HG03460 (cell line): ENCODE data around the gene GPX6.
"Not testable (repeated sequence)": the region's sequence is repeated elsewhere in the genome, so short reads cannot be mapped to it uniquely, and the experiment has no call there.

Experiments used
- ATAC-seq: cut with Tn5 transposase; IDR thresholded peaks from one replicate; pipeline ENCODE4 v1.9.1; 2021; ENCODE audit not compliant: unreplicated experiment

GPX6 gene, protein sequence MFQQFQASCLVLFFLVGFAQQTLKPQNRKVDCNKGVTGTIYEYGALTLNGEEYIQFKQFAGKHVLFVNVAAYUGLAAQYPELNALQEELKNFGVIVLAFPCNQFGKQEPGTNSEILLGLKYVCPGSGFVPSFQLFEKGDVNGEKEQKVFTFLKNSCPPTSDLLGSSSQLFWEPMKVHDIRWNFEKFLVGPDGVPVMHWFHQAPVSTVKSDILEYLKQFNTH

DNA sequence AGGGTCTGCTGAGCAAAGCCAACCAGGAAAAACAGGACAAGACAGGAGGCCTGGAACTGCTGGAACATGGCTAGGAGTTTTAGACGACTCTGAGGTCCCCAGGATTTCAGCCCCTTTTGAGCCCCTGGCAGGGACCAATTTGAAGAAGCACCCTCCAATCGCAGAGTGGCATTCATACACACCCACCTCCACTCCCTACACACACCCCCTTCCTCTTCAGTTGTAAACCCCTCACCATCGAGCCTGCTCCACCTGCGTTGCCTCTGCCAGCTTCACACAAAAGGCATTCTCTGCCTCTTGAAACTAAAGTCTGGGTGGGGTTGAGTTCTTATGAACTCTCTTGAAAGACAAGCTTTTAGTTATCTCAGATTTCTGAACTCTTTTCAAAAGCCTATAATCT, at the start of gene GPX6:
Gene GPX6, minus strand, starts transcription at position 118 of the 400 bp plus-strand sequence. Its CDS starts 50 bp downstream, at position 68.
- no peak for ATAC-seq

DNA sequence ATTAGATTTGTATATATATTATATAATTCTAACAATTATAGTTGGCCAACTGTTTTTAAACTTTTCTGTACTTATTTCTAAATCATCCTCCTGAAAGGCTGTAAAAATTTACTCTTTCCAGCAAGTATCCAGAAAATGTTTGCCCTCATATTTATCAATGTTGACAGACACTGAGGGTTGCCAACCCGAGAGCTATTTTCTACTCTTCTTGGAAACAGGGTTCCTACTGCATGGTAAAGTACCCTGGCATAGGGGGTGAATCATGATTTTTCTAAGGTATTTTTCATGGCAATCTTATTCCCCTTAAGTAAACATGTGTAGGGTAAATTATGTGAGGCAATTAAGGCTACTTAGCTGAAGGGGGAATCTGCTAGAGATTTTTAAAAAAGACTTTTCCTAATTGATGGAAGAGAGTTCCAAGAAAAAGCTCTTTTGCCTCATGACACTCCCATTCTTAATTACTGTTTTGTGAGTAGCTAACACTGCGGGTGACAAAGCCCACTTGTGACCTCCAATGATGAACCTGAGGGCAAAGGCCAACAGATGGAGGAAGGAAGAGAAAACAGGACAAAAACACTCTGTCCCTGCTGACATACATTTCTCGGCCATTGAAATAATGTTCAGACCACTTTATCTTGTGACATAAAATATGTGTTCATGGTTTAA, 48.0 kb upstream of the GPX6 start:
- no peak for ATAC-seq

DNA sequence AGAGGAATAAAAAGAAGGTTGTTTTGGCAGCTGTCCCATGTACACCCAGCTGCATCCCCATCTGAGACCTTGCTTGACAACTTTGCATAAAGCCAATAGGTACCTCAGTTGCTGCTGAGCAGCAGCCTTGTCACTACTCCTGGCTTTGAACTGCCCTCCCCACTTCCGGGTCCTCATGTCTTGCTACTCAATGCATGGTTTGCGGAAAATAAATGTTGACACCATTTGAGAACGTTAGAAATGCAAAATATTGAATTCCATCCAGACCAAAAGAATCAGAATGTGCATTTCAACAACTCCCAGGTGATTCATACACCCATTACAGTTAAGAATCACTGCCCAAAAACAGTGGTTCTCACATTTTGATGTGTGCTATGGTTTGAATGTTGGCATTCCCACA, 43.0 kb upstream of the GPX6 start:
- no peak for ATAC-seq

DNA sequence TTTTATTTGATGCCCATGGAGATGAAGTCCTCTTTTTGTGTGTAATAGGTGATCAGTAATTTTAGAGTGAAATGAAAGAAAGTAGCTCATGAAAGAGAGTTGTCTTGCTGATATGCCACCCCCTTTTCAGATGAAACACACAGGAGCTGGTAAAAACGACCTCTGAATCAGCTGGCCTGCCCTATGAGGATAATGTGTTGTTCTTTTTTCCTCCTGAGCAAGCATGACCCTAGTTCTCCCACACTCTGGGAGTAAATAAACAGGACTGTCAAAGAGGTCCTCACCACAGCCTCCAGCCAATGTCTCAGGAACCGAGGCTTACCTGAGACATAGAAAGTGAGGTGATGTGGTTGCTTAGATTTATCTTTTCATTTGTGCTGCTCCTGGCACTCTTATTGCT, 39.5 kb upstream of the GPX6 start:
- ATAC-seq, result no peak

DNA sequence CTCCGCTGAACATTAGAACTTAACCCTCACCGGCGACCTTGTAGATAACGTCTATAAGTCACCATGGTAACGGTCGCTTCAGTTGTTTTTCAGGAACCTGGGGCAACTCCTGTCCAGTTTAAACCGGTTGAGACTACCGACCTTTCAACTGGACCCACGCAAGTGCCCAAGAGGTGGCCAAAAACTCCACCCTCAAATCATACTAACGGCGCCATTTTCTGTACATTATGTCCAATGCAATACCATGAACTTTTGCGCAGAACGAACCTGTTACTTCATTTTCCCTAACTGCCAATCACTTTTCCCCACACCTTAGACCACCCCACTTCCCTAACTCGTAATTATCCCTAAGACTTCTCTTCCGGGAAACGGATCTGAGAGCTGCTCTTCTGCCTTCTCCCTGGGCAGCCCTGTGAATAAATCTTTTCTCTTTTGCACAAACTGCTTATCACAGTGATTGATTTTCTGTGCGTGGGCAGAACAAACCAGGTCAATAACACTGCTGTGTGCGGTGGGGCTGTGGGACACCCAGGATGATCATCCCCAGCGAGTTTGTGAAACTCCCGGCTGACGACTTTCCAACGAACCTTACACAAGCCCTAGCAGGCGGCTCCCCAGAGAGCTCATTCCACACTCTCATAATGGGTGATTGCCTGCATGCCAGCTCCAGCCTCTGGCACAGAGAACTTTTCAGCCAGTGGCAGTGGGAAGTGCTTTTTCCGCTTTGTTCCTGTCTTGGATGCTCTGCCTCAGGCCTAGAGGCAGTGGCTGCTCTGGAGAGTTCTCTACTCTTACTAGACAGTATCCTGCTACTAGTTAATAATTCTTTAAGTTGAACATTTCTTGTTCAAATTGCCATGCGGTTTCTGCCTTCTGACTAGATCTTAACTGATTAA, 38.6 kb upstream of the GPX6 start:
- ATAC-seq, result no peak

DNA sequence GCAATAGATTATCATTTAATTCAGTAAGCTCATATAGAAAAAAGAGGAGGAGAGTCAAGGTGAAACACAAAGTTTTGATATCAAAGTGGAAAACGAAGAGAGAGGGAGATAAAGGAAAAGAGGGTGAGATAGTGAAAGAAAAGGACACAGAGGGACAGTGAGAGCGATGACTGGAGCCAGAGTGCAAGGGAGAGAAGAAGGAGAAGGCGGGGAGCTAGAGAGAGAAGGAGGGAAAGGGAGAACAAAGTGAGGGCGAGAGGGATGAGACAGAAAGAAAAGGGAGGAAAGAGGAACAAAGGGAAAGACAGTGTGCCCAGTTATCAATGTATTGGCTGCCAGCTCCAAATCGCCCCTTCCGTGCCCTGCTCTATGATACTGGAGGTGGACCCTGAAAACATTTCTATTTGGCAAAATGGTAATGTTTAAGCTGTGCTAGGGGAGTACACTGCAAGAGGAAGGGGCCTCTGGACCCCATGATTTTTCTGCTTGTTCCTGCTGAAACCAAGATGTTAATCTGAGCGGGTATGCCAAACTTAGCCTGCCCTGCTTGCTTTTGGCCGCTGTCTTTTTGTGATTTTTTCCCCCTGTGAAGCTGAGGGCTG, 37.9 kb upstream of the GPX6 start:
- no peak for ATAC-seq

DNA sequence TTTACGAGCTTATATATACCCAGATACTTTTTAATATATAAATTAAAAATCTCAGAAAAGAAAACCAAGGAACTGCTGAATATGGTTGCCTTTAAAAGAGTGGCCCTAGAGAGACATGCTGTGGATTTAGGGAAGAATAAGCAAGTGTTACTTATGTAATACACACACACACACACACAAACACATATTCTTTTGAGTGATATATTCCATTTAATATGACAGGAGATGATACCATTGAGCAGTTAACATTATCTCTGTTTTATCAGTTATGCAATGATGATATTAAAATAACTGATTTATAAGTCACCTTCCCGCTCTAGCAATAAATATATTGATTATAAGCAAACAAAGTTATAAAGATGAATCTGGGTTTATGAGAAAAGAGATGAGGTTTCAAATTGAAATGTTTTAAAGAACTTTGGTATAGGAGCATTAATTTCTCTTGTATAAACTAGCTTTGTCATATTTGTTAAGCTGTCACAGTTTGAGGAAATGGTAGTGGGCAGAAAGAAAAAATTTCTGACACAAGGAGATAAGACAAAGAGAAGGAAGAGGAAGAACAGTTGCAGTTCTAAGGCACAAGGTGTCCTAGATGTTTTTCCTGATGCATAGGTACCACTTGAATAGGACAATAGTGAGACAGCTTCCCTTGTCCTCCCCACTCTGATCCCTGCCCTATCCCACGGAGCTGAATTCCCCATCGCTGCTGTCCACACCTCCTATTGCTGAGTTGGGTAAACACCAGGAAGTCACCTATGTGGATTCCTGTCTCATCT, 36.5 kb upstream of the GPX6 start:
- ATAC-seq, result no peak

DNA sequence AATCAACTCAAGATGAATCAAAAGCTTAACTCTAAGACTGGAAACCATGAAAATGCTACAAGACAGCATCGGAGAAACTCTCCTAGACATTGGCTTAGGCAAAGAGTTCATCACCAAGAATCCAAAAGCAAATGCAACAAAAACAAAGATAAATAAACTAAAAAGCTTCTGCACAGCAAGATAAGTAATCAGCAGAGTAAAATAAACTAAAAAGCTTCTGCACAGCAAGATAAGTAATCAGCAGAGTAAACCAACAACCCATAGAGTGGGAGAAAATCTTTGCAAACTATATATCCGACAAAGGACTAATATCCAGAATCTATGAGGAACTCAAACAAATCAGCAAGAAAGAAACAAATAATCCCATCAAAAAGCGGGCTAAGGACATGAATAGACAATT, 31.4 kb upstream of the GPX6 start:
- ATAC-seq, result not testable (repeated sequence)

DNA sequence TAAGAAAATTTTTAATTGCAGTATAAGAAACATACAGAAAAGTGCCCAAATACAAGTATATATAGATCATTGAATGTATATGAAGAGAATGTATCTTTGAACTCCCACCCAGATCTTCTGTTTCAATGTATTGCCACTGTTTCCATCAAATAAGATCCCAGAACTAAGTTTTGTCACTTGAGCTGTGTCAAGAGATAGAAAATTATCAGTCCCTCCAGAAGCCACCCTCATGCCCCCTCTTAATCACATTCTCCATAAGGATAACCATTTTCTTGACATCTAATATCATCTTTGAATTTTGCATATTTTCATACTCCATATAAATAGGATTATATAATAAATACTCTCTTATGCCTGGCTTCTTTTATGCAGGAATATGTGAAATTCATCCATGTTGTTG, 30.4 kb upstream of the GPX6 start:
- no peak for ATAC-seq

DNA sequence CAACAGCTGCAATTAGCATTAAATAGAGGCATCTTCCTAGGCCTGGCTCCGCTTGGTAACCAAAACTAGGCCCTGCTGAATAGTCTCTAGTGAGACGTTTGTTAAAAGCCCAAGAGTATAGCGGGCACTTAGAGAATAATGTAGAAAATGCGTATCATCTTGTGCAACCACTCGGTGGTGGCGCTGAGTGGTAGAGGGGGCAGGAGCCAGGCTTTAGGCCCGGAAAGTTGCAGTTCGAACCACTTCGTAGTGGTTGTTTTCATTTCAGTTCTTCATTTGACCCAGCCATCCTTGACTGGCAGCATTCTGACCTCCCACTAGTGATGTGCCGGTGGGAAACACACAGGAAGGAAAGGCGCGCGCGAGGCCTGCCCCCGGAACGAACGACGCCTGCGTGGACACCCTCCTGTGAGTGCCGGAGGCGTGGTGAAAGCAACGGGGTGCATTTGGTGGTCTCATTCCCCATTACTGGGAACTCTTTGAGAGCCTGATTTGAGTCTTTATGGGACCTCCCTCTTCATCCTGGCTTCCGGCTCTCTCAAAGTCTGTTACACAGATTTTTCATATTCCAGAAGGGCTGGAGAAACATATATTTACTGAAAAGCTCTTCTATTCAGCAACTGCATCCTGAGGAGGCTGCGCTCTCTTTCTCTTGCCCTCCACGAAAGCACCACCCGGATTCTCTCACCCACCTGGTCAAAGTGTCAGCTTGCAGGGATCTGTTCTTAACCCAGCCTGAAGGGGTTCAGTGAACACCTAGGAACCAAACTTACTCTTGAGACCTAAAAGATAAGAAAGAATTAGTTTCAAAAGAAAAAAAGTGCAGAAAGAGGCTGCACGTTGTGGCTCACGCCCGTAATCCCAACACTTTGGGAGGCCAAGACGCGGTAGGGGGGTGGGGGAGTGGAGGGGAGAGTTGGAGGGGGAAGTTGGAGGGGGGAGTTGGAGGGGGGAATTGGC, 28.3 kb upstream of the GPX6 start:
- ATAC-seq, result no peak

DNA sequence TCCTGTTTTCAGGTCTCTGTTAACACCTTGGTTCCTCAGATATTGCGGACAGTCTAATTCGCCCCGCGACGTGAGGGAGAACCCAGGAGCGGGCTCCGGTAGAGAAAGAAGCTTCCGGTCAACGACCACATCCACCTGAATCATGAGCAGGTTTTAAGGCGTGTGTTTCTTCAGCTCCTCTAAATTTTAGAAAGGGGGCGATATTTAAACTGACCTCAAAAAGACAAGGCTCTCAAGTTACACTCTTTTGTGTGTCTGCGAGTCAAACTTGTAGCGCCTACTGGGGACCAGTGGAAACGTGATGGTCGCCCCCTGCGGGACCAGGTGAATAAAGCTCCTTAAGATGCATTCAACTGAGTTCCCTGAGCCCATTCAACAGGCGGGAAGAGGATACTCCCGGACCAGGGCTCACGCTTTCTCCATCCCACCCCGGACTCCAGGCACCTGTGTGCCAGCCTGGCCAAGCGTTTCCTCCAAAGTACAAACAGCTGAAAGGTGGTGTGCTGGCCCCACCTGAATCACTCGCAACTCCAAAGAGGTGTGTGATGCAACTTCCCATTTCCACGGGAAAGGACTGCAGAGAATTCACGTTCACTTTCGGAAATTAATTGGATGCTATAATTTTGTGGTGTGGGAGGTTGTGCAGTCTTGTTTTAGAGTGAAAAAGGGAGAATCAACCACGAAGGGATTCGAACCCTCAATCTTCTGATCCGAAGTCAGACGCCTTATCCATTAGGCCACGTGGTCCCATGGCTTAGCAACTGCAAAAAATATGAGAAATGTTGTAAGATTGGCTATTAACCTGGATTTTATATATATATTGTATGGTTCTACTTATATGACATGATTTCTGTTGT, 27.1 kb upstream of the GPX6 start:
- ATAC-seq, result no peak

DNA sequence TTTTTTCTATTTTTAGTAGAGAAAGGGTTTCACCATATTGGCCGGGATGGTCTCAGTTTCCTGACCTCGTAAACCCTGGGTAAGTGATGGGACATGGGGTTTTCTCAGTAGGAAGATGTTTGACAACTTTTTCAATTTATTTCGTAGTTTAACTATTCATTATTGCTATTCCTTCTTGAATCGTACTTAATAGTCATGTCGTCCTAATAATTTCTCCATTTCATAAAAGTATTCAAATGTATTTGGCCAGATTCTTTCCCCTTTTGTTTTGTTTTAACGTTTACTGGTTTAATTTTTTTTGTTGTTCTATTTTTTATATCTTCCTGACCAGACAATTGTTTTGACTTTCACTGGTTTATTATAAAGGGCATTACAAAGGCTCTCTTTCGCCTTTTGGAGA, 26.4 kb upstream of the GPX6 start:
- no peak for ATAC-seq

DNA sequence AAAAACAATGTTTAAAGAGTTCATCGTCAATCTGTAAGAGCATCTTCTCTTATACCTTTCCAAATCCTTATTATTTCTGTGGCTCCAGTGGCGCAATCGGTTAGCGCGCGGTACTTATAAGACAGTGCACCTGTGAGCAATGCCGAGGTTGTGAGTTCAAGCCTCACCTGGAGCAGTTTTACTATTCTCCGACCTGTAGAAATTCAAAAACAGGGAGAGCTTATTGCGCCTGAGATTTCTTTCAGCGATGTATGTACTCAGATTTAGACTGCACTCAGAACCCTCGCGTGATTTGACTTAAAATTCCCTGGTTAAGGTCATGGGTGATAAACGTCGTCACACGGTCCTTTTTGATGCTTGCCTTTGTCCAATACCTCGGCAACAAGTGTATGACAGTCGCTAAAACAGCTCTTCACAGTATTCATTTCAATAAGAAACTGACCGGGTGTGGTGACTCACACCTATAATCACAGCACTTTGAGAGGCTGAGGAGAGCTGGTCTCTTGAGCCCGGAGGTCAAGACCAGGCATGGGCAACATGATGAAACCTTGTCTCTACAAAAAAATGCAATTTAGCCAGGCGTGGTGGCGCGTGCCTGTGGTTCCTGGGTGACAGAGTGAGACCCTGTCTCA, 22.0 kb upstream of the GPX6 start:
- ATAC-seq, result no peak

DNA sequence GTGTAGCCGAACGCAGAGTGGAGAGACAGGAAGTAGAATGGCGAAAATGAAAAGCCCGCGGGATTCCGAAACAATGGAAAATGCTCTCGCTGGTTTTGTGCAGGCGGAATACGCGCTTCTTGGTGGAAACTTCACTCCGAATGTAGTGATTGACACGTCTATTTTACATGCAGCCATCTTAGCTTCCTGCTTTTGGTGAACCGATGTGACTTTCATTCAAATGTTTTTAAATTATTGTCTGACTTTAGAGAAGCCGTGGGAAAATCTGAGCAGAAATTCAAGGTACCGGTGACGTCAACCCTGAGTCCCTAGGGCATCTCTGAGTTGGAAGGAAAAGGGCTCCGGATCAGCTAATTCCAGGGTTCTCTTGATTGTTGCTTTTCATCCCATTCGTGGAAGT, 21.5 kb upstream of the GPX6 start:
- ATAC-seq, result no peak

DNA sequence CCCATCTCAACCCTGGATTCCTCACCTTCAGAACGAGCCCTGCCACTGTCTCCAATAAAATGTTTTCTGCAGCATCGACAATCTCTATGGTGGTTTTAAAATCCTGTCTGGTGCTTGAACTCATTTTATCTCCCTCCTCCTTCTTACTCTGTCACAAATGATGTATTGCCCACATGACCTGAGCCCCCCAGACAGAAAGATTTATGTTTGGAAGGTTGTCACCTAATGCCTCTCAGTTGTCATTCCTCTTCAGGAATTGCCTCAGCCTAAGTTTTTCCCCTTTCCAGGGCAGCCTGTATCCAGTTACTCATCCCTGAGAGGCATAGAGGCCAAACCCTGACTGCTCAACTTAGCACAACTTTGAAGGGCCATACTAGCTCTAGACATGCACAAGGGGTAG, 19.3 kb upstream of the GPX6 start:
- ATAC-seq, result no peak

DNA sequence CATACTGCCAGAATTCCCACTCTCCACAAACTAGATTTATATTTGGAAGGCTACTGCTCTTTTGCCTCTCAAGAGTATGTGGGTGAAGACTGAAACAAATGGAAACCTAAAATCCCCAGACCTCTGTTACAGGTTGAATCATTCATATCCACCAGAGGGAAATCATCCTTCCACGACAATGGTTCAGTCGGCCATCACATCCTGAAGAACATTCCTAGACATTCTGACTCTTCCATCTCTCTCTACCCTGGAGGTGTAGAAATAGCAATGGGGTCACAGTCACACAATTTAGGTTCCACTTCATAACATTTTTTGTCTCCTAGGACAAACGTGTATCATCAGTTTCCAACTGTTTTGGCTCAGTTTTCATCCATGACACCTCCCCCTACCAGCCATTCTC, 18.7 kb upstream of the GPX6 start:
- ATAC-seq, result no peak

DNA sequence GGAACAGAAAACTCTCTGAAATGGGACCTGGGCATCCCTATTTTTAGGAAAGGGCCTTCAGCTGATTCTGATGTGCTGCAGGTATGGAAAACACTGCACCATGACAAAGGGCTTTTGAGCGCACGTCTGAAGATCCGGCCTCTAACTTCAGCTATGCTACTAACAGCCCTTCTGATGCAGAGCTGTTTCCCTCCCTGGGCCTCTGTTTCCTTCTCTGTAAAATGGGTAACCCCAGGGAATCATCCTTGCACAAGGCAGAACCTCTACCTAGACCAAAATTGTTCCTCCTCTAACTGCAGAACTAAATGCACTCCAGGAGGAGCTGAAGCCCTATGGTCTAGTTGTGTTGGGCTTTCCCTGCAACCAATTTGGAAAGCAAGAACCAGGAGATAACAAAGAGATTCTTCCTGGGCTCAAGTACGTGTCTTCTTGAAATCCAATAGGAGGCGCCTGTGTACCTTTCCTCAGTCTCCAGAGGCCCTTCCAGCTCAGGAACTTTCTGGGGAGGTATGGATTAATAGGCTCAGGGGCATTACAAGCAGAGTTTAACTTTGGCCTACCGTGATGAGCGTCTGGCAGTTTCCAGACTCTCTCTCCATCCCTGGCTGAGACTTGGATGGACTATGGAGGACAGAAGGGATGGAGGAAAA, 16.0 kb upstream of the GPX6 start:
- ATAC-seq, result no peak

DNA sequence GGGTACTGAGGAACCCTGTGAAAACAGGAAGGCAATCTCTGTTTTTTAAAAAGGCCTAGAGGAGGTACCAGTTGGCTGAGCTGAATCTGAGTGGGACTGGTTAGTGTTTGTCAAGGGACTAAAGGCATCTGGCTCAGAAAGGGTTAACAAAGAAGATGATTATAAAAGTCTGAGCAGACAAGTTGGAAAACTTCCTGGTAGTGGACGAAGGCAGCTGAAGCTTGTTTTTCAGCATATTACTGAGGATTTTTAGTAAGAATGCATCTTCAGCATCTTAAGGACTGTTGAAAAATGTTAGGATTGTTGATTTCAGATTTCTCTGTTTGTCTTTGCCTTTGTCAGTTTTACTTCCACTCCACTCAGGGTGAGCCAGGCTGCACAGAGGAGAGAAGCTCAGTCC, 15.2 kb upstream of the GPX6 start:
- no peak for ATAC-seq
